ENCODE data around the gene SPR.

SPR gene

GRCh38 chr2:72914589-72915319 is 27.5 kb downstream of the SPR start:
- Histone ChIP-seq H3K4me3 (ENCODE audit: low read length) (no peak overlapping the region), H3K9me3 (ENCODE audit: low read length) (no peaks in the 10 kb centered on the region), H3K36me3 (ENCODE audit: insufficient read depth, low read length) (no peaks in the 10 kb centered on the region), H3K27me3 (ENCODE audit: insufficient read depth, low read length) (peaks cover 91% of the 10 kb centered on the region), H3K4me1 (ENCODE audit: insufficient read depth, low read length) (peaks cover 19% of the 10 kb centered on the region), H2AFZ (ENCODE audit: low read depth, low read length) (no peak overlapping the region)

GRCh38 chr2:72915320-72915906 is 28.2 kb downstream of the SPR start:
- Histone ChIP-seq H3K36me3 (ENCODE audit: insufficient read depth, low read length) (no peaks in the 10 kb centered on the region), H3K27me3 (ENCODE audit: insufficient read depth, low read length) (peaks cover 94% of the 10 kb centered on the region), H3K4me1 (ENCODE audit: insufficient read depth, low read length) (peaks cover 22% of the 10 kb centered on the region), H2AFZ (ENCODE audit: low read depth, low read length) (peak overlapping the region; percentile 49), H3K4me3 (ENCODE audit: low read length) (no peak overlapping the region), H3K9me3 (ENCODE audit: low read length) (no peaks in the 10 kb centered on the region)

- Histone ChIP-seq H3K27me3 (ENCODE audit: insufficient read depth, low read length) (peaks cover 94% of the 10 kb centered on the region), H2AFZ (ENCODE audit: low read depth, low read length) (peak overlapping the region; percentile 49), H3K4me1 (ENCODE audit: insufficient read depth, low read length) (peaks cover 25% of the 10 kb centered on the region), H3K9me3 (ENCODE audit: low read length) (no peaks in the 10 kb centered on the region), H3K36me3 (ENCODE audit: insufficient read depth, low read length) (no peaks in the 10 kb centered on the region), H3K4me3 (ENCODE audit: low read length) (no peak overlapping the region)
These were observed 28.9 kb downstream of the SPR start for GRCh38 chr2:72915907-72916742.

GRCh38 chr2:72916743-72917137 is 29.5 kb downstream of the SPR start:
- Histone ChIP-seq H3K4me1 (ENCODE audit: insufficient read depth, low read length) (peaks cover 25% of the 10 kb centered on the region), H3K4me3 (ENCODE audit: low read length) (no peak overlapping the region), H3K9me3 (ENCODE audit: low read length) (no peaks in the 10 kb centered on the region), H3K36me3 (ENCODE audit: insufficient read depth, low read length) (no peaks in the 10 kb centered on the region), H2AFZ (ENCODE audit: low read depth, low read length) (peak overlapping the region; percentile 49), H3K27me3 (ENCODE audit: insufficient read depth, low read length) (peaks cover 94% of the 10 kb centered on the region)

GRCh38 chr2:72917138-72917876 is 30.1 kb downstream of the SPR start, which contains the start of gene EMX1:
TSS of gene EMX1 (plus strand) at chr2:72917519. CDS start at chr2:72917853, 334 bp downstream.
- peaks cover 25% of the 10 kb centered on the region for H3K4me1 ChIP-seq (ENCODE audit: insufficient read depth, low read length)

GRCh38 chr2:72917877-72918553 is 30.8 kb downstream of the SPR start:
- peaks cover 97% of the 10 kb centered on the region for H3K27me3 ChIP-seq (ENCODE audit: insufficient read depth, low read length)
- peak overlapping the region; percentile 44 for H2AFZ ChIP-seq (ENCODE audit: low read depth, low read length)
- H3K4me1 ChIP-seq (ENCODE audit: insufficient read depth, low read length), result peaks cover 25% of the 10 kb centered on the region
- no peaks in the 10 kb centered on the region for H3K36me3 ChIP-seq (ENCODE audit: insufficient read depth, low read length)
- H3K9me3 ChIP-seq (ENCODE audit: low read length), result no peaks in the 10 kb centered on the region
- no peak overlapping the region for H3K4me3 ChIP-seq (ENCODE audit: low read length)

More at GRCh38 chr2:72917138-72917876, 30.1 kb downstream of the SPR start, which contains the start of gene EMX1:
- Histone ChIP-seq H3K4me3 (ENCODE audit: low read length) (no peak within 1 kb of the TSS), H3K9me3 (ENCODE audit: low read length) (no peaks in the 10 kb centered on the region), H2AFZ (ENCODE audit: low read depth, low read length) (peak within 1 kb of the TSS; percentile 49), H3K27me3 (ENCODE audit: insufficient read depth, low read length) (peaks cover 95% of the 10 kb centered on the region), H3K36me3 (ENCODE audit: insufficient read depth, low read length) (no peaks in the 10 kb centered on the region)

GRCh38 chr2:72919414-72920317 is 32.5 kb downstream of the SPR start:
- Histone ChIP-seq H3K36me3 (ENCODE audit: insufficient read depth, low read length) (no peaks in the 10 kb centered on the region), H3K4me1 (ENCODE audit: insufficient read depth, low read length) (peaks cover 25% of the 10 kb centered on the region), H3K27me3 (ENCODE audit: insufficient read depth, low read length) (peaks cover 97% of the 10 kb centered on the region), H3K4me3 (ENCODE audit: low read length) (no peak overlapping the region), H2AFZ (ENCODE audit: low read depth, low read length) (peak overlapping the region; percentile 74), H3K9me3 (ENCODE audit: low read length) (no peaks in the 10 kb centered on the region)

GRCh38 chr2:72920318-72921087 is 33.3 kb downstream of the SPR start:
- Histone ChIP-seq H3K36me3 (ENCODE audit: insufficient read depth, low read length) (no peaks in the 10 kb centered on the region), H3K4me1 (ENCODE audit: insufficient read depth, low read length) (peaks cover 25% of the 10 kb centered on the region), H3K9me3 (ENCODE audit: low read length) (no peaks in the 10 kb centered on the region), H3K4me3 (ENCODE audit: low read length) (no peak overlapping the region), H3K27me3 (ENCODE audit: insufficient read depth, low read length) (peaks cover 97% of the 10 kb centered on the region), H2AFZ (ENCODE audit: low read depth, low read length) (peak overlapping the region; percentile 74)

GRCh38 chr2:72921088-72921851 is 34.1 kb downstream of the SPR start:
- H3K27me3 ChIP-seq (ENCODE audit: insufficient read depth, low read length), result peaks cover 97% of the 10 kb centered on the region
- H3K36me3 ChIP-seq (ENCODE audit: insufficient read depth, low read length), result no peaks in the 10 kb centered on the region
- H2AFZ ChIP-seq (ENCODE audit: low read depth, low read length), result peak overlapping the region; percentile 74
- H3K9me3 ChIP-seq (ENCODE audit: low read length), result no peaks in the 10 kb centered on the region
- H3K4me1 ChIP-seq (ENCODE audit: insufficient read depth, low read length), result peaks cover 25% of the 10 kb centered on the region
- H3K4me3 ChIP-seq (ENCODE audit: low read length), result no peak overlapping the region

- H3K9me3 ChIP-seq (ENCODE audit: low read length), result no peaks in the 10 kb centered on the region
- H3K27me3 ChIP-seq (ENCODE audit: insufficient read depth, low read length), result peaks cover 97% of the 10 kb centered on the region
- no peaks in the 10 kb centered on the region for H3K36me3 ChIP-seq (ENCODE audit: insufficient read depth, low read length)
- peaks cover 20% of the 10 kb centered on the region for H3K4me1 ChIP-seq (ENCODE audit: insufficient read depth, low read length)
- no peak overlapping the region for H2AFZ ChIP-seq (ENCODE audit: low read depth, low read length)
- H3K4me3 ChIP-seq (ENCODE audit: low read length), result no peak overlapping the region
These were observed 34.6 kb downstream of the SPR start for GRCh38 chr2:72921853-72922252.

Measured in neuron (in vitro differentiated cells).